ENCODE measurements around the gene ALDOC.

ALDOC gene

GRCh38 chr17:28530250-28530649 lies 46.4 kb downstream of the ALDOC start:
- no peak for DNase-seq

GRCh38 chr17:28529013-28529400 lies 47.7 kb downstream of the ALDOC start:
- DNase-seq: no peak

- DNase-seq: no peak
Observed at GRCh38 chr17:28528327-28529012, 48.2 kb downstream of the ALDOC start.

- DNase-seq: no peak
Observed at GRCh38 chr17:28527859-28528258, 48.8 kb downstream of the ALDOC start.

GRCh38 chr17:28527181-28527681 lies 49.5 kb downstream of the ALDOC start:
- no peak for DNase-seq

- no peak for DNase-seq
Observed at GRCh38 chr17:28526381-28526780, 50.3 kb downstream of the ALDOC start.

- no peak for DNase-seq
Observed at GRCh38 chr17:28524476-28525424, 51.9 kb downstream of the ALDOC start.

- DNase-seq: no peak
Observed at GRCh38 chr17:28523876-28524275, 52.8 kb downstream of the ALDOC start.

GRCh38 chr17:28523186-28523585 lies 53.5 kb downstream of the ALDOC start:
- no peak for DNase-seq
